ENCODE measurements around the gene CLTCL1.

Gene CLTCL1

DNA sequence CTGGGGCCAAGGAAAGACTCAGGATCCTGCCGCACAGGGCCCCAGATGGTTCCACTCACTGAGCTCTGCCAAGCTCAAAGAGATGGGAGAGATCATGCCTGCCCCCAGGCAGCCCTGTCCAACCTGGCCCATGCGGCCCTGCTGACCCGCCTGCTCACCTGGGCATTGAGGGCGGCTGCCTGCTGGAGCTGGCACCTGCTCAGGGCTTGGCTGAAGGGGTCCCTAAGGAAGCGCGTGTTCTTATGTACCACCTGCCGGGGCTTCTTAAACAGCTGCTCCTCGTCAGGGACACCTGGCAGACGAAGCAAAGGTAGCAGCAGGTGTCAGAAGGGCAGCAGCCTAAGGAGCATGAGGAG, 152.5 kb downstream of the CLTCL1 start:
- no peak for FAIRE-seq
- DNase-seq (ENCODE audit: extremely low spot score, insufficient read length, low read depth): no peak

DNA sequence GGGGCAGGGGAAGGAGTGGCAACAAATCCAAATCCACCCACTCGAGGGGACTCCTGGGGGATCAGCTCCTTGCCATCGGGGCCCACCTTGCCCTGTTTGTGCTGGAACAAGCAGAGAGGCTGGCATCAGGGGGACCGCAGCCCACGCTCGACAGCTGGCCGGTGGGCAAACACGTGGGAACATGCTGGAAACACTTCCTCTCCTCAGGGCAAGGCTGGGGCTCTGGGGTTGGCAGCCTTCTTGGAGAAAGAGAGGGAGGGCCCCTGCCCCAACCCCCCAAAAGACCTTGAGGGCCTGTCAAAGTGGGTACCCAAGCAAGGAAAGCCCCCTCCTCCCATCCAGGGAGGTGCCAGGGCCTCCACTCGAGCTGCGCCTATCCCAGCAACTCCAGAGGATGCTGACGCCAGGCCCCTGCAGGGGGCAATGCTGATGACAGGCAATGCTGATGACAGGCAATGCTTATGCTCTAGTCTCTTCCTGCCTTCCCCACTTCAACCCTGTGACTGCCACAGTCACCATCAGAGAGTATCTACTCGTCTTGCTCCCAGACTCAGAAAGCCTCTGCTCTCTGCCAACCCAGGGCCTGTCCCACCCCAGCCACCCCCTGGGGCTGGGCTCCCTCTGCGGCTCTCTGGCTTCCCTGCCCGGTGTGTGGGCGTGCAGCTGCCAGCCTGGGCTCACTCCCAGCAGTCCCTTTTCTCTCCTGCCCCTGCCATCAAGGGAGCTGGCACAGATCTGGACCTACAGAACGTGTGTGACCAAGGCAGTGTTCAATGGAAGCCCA, 153.1 kb downstream of the CLTCL1 start:
- FAIRE-seq (no peak), DNase-seq (ENCODE audit: extremely low spot score, insufficient read length, low read depth) (no peak)

GRCh38 chr22:19137384-19138216, 153.9 kb downstream of the CLTCL1 start:
- no peak for DNase-seq (ENCODE audit: extremely low spot score, insufficient read length, low read depth)
- FAIRE-seq: no peak

GRCh38 chr22:19136915-19137314, 154.6 kb downstream of the CLTCL1 start:
- FAIRE-seq (no peak), DNase-seq (ENCODE audit: extremely low spot score, insufficient read length, low read depth) (no peak)

DNA sequence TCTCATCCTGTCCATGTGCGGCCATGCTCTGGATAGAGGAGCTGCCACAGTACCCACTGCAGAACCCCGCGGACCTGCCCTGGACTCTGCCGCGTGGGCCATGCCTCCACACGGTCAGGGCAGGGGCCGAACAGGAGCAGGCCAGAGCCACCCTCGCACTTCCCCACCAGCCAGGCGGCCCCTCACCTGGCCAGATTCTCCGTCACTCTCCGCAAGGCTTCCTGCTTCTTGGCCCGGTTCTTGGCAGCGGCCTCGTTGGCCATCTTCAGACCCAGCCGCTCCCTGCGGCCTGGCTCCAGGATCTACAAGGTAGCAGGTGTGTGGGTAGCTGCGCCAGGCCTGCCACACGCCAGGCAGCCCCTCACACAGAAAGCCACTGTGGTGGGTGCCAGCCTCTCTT, 156.6 kb downstream of the CLTCL1 start:
- FAIRE-seq (no peak), DNase-seq (ENCODE audit: extremely low spot score, insufficient read length, low read depth) (no peak)

- FAIRE-seq (no peak), DNase-seq (ENCODE audit: extremely low spot score, insufficient read length, low read depth) (no peak)
Measured at GRCh38 chr22:19134176-19134831, 157.2 kb downstream of the CLTCL1 start.

- FAIRE-seq (no peak), DNase-seq (ENCODE audit: extremely low spot score, insufficient read length, low read depth) (no peak)
Measured at GRCh38 chr22:19133561-19133960, 158.0 kb downstream of the CLTCL1 start.

DNA sequence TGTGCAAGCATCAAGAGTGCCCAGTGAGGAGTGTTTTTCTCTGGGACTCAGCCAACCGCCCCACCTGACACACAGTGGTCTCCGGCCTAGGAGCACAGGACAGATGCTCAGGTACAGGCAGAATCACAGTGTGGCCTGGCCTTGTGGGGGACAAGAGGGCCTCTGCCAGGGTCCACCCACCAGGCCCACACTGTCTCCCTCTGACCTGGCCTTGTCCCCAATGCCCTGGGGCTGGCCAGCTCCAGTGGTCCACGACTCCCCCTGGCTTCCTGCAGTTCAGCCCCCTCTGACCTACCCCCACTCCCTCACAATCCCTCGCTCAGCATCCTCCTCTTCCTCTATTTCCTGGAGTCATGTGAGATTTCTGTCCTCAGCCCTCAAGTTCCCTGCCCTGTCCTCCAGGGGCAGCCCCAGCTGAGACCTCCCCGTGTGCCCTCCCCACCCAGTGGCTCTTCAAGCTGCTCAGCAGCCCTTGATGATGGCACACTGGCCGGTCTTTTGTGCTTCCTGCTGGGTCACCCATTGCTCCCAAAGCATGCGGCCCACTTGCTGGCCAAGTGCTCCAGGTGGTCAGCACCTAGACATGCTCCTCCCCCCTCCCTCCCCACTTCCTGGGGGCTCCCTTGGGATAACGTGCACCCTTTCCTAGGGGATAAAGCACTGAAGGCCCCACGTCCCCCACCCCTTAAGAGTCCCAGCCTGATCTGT, 158.7 kb downstream of the CLTCL1 start:
- DNase-seq (ENCODE audit: extremely low spot score, insufficient read length, low read depth): no peak
- FAIRE-seq: no peak

DNA sequence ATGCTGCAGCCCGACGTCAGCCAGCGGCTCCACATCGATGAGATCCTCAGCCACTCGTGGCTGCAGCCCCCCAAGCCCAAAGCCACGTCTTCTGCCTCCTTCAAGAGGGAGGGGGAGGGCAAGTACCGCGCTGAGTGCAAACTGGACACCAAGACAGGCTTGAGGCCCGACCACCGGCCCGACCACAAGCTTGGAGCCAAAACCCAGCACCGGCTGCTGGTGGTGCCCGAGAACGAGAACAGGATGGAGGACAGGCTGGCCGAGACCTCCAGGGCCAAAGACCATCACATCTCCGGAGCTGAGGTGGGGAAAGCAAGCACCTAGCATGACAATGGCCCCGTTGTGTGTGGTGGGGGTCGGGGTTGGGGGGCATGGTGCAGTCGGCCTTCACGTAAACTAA, 159.4 kb downstream of the CLTCL1 start:
- no peak for FAIRE-seq
- no peak for DNase-seq (ENCODE audit: extremely low spot score, insufficient read length, low read depth)

DNA sequence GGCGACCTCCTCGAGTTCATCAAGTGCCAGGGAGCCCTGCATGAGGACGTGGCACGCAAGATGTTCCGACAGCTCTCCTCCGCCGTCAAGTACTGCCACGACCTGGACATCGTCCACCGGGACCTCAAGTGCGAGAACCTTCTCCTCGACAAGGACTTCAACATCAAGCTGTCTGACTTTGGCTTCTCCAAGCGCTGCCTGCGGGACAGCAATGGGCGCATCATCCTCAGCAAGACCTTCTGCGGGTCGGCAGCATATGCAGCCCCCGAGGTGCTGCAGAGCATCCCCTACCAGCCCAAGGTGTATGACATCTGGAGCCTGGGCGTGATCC, 159.9 kb downstream of the CLTCL1 start:
- DNase-seq (ENCODE audit: extremely low spot score, insufficient read length, low read depth) (no peak), FAIRE-seq (no peak)

- FAIRE-seq (no peak), DNase-seq (ENCODE audit: extremely low spot score, insufficient read length, low read depth) (no peak)
Measured at GRCh38 chr22:19130959-19131684, 160.4 kb downstream of the CLTCL1 start, which contains the start of gene TSSK2. Gene TSSK2, plus strand, starts transcription at chr22:19131308. Its CDS starts 92 bp downstream, at chr22:19131400.

GRCh38 chr22:19129871-19130270, 161.6 kb downstream of the CLTCL1 start:
- DNase-seq (ENCODE audit: extremely low spot score, insufficient read length, low read depth): no peak
- no peak for FAIRE-seq
